Measurements from ENCODE around the gene PRRT2. TPM values are rescaled to one million over a fixed set of nuclear protein-coding genes. Genes with fewer than 3 reads are reported as not detected.
"Not testable (repeated sequence)": the region's sequence is repeated elsewhere in the genome, so short reads cannot be mapped to it uniquely, and the experiment has no call there.

Gene PRRT2
- total RNA-seq, 2 experiments from 2014 or later = 0.67 to 1.1 TPM

DNA sequence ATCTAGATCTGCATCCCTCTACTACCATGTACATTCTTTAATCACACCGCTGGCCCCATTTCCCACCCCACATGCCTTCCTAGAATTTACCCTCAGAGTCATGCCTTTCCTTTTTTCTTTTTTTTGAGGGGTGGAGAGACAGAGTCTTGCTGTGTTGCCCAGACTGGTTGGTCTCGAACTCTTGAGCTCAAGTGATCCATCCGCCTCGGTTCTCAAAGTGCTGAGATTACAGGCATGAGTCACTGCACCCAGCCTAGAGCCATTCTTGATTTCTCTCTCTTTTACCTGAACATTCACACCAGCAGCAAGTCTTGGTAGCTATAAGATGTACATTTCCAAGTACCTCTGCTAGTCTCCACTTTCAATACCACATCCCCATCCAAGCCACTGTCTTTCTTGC, 6.1 kb downstream of the PRRT2 start:
- ChIA-PET CTCF (interaction anchor here (0.9 to 3.5 kb wide), 6 partner anchors 8 to 138 kb away, joined by 3 to 20 read pairs (median 6); no protein-coding TSS in a partner anchor), POLR2A (interaction anchor here (6.1 kb wide), 1 partner anchor 11 kb away, joined by 41 read pairs; the partner anchor contains the start of gene MAZ)

DNA sequence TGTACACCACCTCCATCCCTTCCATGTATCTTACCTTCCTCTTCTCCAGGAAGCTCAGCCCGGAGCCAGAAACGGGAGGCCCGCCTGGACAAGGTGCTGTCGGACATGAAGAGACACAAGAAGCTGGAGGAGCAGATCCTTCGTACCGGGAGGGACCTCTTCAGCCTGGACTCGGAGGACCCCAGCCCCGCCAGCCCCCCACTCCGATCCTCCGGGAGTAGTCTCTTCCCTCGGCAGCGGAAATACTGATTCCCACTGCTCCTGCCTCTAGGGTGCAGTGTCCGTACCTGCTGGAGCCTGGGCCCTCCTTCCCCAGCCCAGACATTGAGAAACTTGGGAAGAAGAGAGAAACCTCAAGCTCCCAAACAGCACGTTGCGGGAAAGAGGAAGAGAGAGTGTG, 7.5 kb downstream of the PRRT2 start:
- POLR2A ChIA-PET = interaction anchor here (6.1 kb wide), 1 partner anchor 12 kb away, joined by 41 read pairs; the partner anchor contains the start of gene MAZ
- CTCF ChIA-PET = interaction anchor here (0.6 to 4.2 kb wide), 5 partner anchors 9 to 119 kb away, joined by 3 to 24 read pairs (median 5); partner anchors contain the start of gene CDIPT

DNA sequence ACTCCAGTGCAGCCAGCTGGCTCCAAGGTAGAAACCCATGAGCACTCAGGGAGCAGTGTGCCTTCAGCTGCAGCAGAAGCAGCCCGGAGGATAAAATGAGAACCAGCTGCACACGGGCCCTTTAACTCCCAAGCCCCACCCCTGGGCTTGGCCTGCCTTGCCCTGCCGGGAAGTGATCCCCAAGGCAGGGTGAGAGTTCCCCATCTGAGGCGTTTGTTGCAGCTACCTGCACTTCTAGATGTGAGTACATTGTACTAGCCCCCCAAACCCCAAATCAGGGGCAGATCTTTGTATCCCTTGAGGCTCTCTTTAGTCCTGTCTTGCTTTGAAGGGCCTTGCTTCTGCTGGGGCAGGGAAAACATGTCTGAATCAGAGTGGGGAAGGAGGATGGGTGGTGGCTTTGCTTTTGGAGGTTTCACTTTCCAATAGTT, 8.3 kb downstream of the PRRT2 start, which contains the start of gene MVP:
TSS of gene MVP (plus strand) at position 192 of the 431 bp plus-strand sequence. CDS start 10,088 bp downstream, outside the sequence.
- ChIA-PET CTCF (interaction anchor here (0.6 to 4.2 kb wide), 7 partner anchors 9 to 120 kb away, joined by 3 to 24 read pairs (median 5); partner anchors contain the start of gene CDIPT), POLR2A (interaction anchor here (1.1 to 6.1 kb wide), 2 partner anchors 13 to 16 kb away, joined by 7 to 41 read pairs; partner anchors contain the start of gene MAZ)

DNA sequence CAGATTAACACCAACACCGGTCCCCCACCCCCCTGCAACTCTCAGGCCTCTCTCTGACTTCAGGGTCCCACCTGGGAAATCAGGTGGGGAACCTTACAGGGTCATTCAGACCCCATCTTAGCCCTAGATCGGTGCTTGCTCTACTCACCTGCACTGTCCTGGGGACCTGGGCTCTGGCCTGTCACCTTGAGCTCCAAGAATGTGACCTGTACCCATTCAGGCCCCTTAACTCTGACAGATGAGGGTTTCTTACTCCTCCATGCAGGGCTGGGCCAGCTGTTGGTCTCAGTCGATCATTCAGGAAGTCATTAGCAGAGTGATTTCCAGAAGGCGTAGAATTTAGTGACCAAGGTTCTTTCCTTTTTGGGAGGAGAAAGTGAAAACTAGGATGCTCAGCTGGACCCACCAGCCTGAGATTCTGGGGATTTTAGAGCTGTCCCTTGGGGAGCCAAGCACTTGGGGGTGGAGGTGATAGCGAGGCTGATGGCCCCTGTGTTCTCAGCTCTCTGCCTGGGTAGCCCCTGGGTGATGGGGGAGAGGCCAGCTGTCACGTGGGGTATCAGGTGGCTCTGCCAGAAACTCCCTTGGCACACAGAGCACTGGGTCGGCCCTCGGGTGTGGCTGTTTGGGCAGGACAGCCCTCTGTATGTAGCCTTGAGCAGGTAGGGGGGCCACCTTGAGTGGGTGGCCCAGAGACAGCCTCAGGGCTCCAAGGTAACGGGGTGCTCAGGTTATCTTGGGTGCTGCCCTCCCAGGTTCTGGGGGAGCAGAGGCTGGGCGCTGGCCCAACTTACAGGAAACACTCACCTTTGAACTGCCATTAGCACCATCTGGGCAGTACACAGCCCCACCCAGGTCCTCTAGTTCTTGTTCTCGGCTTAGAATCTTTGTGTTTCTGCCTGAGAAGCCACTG, 9.0 kb downstream of the PRRT2 start:
- POLR2A ChIA-PET = interaction anchor here (0.5 to 6.1 kb wide), 5 partner anchors 8 to 105 kb away, joined by 4 to 41 read pairs (median 5); partner anchors contain the start of genes KCTD13 and MAZ
- CTCF ChIA-PET = interaction anchor here (1.3 to 4.2 kb wide), 3 partner anchors 13 to 28 kb away, joined by 3 to 24 read pairs (median 17); no protein-coding TSS in a partner anchor

DNA sequence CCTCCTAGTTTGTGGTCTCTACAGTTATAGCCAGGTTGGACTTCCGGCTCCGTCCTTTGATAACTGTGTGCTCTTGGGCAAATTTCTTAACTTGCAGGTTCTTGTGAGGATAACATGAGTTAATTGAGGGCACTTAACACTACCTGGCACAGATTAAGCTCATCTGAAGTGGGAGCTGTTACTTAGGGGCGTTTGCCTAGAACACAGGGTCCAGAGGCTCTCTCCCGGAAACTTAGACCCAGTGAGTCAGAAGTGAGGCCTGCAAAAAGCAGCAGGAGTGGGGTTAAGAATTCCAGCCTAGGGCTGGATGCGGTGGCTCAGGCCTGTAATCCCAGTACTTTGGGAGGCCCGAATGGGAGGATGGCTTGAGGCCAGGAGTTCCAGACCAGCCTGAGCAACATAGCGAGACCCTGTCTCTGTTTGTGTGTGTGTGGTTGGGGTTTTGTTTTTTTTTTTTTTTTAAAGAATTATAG, 9.7 kb downstream of the PRRT2 start:
- ChIA-PET CTCF (interaction anchor here (0.6 to 4.2 kb wide), 5 partner anchors 14 to 191 kb away, joined by 3 to 24 read pairs (median 4); no protein-coding TSS in a partner anchor), POLR2A (interaction anchor here (0.5 to 6.1 kb wide), 7 partner anchors 8 to 120 kb away, joined by 3 to 41 read pairs (median 4); partner anchors contain the start of genes KCTD13 and MAZ)

DNA sequence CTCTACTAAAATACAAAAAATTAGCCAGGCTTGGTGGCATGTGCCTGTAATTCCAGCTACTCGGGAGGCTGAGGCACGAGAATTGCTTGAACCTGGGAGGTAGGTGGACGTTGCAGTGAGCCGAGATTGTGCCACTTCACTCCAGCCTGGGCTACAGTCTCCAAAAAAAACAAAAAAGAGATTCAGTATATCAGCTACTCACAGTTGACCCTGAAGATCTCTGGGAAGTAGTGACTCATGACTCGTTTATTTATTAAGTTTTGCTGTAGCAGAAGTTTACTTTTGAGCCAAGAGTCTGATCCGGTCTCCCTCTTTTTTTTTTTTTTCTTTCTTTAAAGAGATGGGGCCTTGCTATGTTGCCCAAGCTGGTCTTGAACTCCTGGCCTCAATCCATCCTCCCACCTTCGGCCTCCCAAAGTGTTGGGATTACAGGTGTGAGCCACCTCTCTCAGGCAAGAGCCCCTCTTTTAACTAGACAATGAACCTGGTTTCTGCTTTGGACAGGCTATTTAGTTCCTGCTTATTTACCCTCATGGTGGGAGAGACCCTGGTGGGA, 12.7 kb downstream of the PRRT2 start:
- ChIA-PET POLR2A (interaction anchor here (0.6 to 1.0 kb wide), 3 partner anchors 16 to 212 kb away, joined by 3 to 4 read pairs (median 3); partner anchors contain the start of gene MAZ), CTCF (interaction anchor here (0.6 to 3.5 kb wide), 5 partner anchors 7 to 826 kb away, joined by 3 to 20 read pairs (median 3); partner anchors contain the start of gene PAGR1)

DNA sequence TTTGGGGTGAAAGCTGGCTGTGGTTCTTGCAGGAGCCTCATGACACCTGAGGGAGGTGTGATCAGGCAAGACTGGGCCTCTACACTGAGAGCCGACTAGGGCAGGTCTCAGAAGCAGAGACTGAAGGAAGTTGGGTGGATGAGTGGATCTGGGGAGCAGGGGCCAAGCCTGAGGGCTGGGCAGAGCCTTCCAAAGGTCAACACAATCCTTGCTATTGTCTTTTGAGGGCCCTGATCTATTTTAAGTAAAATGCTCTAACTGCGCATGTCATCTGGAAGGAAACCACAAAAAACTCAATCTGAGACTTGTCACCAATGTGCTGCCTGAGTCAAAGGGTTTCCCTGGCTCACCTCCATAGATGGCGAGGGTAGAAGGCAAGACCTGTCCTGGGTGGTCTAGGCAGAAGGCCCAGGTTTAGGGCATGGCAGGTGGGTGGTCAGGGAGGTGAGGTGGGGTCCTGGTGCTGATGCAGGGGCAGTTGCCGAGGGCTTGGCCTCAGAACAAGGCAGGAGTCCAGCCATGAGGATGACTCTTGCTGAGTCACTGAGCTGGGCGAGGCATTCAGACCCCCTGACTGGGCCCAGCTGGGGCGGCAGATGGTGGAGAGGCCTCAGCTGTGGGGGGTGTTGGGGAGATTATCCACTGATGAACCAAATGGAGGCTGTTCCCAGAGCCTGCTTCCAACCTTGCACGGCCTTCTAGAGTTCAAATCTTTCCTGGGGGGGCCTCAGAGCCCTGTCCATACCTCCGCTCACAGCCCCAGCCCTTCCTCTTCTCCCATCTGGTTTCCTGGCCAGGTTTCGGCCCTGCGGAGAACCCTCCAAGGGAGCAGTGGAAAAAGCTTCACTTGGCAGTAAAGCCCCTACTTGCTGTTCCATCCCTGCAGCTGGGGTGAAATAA, 13.4 kb downstream of the PRRT2 start:
- POLR2A ChIA-PET = interaction anchor here (0.6 to 1.0 kb wide), 3 partner anchors 16 to 19 kb away, joined by 3 to 4 read pairs (median 3); partner anchors contain the start of gene MAZ
- CTCF ChIA-PET = interaction anchor here (0.6 to 5.1 kb wide), 4 partner anchors 8 to 59 kb away, joined by 3 to 31 read pairs (median 13); partner anchors contain the start of gene PAGR1

DNA sequence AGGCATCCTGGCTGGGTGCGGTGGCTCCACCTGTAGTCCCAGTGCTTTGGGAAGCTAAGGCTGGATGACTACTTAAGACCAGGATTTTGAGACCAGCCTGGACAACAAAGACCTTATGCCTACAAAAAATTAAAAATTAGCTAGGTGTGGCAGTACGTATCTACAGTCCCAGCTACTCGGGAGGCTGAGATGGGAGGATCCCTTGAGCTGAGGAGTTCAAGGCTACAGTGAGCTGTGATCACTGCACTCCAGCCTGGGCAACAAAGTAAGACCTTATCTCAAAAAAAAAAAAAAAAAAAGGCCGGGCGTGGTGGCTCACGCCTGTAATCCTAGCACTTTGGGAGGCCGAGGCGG, 14.3 kb downstream of the PRRT2 start:
- CTCF ChIA-PET = interaction anchor here (0.6 to 5.1 kb wide), 9 partner anchors 9 to 212 kb away, joined by 3 to 31 read pairs (median 4); partner anchors contain the start of gene PAGR1
- POLR2A ChIA-PET = interaction anchor here (0.6 to 1.7 kb wide), 4 partner anchors 10 to 100 kb away, joined by 4 to 12 read pairs (median 6); partner anchors contain the start of genes KCTD13 and PAGR1

DNA sequence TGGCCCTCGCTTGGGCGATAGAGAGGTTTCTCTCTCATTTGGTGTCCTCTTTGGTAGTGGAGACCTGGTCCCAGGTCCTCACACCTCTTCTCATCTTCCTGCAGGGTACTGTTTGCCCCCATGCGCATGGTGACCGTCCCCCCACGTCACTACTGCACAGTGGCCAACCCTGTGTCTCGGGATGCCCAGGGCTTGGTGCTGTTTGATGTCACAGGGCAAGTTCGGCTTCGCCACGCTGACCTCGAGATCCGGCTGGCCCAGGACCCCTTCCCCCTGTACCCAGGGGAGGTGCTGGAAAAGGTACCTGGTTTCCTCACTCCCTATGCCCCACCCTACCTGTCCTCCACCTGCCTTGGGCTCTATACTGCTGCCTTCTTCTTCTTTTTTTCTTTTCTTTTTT, 18.8 kb downstream of the PRRT2 start:
- ChIA-PET POLR2A (no interaction called here), CTCF (no interaction called here)

DNA sequence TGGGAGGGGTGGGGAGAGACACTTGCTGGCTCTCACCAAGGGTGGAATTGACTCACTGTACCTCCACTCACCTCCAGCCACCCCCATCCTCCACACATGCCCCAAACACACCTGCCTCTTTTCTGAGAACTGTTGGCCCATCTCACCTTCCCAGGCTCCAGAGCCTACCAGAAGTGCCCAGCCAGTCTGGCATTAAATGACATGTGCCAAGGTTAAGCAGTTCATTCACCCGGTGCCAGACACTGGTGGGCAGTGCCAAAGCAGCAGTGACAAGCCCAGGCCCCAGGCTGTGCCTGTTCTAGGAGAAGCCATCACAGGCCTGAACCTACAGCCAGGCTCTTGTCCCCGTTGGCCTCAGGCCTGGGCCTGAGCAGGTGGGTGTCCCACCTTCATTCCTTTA, 19.5 kb downstream of the PRRT2 start:
- CTCF ChIA-PET = no interaction called here
- POLR2A ChIA-PET = no interaction called here

DNA sequence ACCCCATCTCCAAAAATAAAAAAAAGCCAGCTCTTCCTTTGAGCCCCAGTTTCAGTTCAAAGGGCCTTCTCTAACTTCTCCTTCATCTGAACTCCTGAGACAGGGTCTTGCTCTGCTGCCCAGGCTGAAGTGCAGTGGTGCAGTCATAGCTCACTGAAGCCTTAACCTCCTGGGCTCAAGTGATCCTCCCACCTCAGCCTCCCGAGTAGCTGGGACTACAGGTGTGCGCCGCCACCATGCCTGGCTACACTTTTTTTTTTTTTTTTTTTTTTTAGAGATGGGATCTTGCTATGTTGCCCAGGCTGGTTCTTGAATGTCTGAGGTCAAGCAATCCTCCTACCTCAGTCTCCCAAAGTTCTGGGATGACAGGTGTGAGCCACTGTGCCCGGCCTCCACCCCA, 21.2 kb downstream of the PRRT2 start:
- POLR2A ChIA-PET = not testable (repeated sequence)
- CTCF ChIA-PET = interaction anchor here (1.0 to 1.6 kb wide), 2 partner anchors 8 to 16 kb away, joined by 3 to 8 read pairs; no protein-coding TSS in a partner anchor

DNA sequence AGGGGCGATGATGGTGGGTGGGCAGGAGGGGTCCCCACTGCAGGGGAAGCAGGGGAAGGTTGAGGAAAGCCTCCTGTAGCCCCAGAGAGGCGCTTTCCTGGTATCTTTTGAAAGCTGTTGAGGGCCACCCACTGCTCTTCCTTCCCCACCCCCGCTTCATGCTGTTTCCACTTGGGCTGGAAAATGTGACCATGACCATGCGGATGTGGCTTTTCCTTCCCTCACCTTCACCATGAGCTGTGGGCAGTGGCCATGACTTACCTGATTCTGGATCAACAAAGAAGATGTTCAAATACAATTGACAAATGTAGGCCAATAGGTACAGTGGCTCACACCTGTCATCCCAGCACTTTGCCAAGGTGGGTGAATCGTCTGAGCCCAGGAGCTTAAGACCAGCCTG, 22.1 kb downstream of the PRRT2 start:
- ChIA-PET CTCF (interaction anchor here (0.7 kb wide), 1 partner anchor 13 kb away, joined by 3 read pairs; no protein-coding TSS in a partner anchor), POLR2A (no interaction called here)

DNA sequence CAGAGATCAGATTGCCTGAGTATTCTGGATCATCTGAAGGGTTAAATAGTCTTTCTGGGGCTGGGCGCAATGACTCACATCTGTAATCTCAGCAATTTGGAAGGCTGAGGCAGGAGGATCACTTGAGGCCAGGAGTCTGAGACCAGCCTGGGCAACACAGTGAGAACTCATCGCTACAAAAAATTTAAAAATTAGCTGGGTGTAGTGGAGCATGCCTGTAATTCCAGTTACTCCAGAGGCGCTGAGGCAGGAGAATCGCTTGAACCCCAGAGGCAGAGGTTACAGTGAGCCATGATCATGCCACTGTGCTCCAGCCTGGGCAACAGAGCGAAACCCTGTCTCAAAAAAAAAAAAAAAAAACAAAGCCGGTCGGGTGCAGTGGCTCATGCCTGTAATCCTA, 23.9 kb downstream of the PRRT2 start:
- ChIA-PET POLR2A (interaction anchor here (0.7 kb wide), 2 partner anchors 9 to 64 kb away, joined by 5 to 6 read pairs; no protein-coding TSS in a partner anchor), CTCF (interaction anchor here (0.7 kb wide), 2 partner anchors 20 to 197 kb away, joined by 3 read pairs; partner anchors contain the start of gene PAGR1)

DNA sequence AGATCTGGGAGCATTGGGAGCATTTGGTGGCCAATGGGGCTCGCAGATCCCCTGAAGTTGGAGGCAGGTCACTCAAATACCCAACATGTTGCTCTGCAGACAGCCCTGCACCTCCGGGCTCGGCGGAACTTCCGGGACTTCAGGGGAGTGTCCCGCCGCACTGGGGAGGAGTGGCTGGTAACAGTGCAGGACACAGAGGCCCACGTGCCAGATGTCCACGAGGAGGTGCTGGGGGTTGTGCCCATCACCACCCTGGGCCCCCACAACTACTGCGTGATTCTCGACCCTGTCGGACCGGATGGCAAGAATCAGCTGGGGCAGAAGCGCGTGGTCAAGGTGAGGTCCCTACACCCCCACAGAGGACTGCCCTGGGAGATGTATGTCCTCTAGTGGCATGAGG, 24.6 kb downstream of the PRRT2 start:
- POLR2A ChIA-PET = no interaction called here
- CTCF ChIA-PET = no interaction called here

DNA sequence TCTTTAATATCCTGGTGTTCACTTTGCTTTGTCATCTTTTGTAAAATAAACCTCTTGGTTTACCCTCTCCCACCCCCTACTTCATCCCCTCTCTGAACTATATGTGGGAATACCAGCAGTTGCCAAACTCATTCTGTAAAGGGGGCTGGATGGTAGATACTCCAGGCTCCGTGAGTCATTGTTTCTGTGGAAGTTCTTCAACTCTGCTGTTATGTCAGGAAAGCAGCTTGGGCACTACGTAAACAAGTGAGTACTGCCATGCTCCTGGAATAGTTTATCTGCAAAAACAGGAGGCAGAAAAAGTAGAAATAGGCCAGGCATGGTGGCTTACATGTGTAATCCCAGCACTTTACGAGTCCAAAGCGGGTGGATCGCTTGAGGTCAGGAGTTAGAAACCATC, 25.8 kb downstream of the PRRT2 start:
- ChIA-PET CTCF (interaction anchor here (0.9 kb wide), 1 partner anchor 48 kb away, joined by 3 read pairs; no protein-coding TSS in a partner anchor), POLR2A (no interaction called here)

DNA sequence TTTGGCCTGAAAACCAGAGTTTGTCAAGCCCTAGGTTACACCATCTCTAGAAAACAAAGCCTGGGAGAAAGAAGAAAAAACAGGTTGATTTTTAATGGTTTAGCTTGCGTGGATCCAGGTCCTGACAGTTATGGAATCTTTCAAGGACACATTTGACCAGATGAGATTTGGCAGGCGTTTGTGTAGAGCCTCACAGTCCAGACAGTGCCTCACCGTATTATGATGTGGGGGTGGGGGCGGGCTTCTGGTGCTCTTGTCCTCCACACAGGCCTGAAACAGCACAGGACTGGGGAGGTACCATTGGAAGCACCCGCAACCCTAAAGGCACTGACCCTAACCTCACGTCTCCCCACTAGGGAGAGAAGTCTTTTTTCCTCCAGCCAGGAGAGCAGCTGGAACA, 27.8 kb downstream of the PRRT2 start:
- ChIA-PET CTCF (interaction anchor here (1.4 to 1.5 kb wide), 2 partner anchors 9 to 19 kb away, joined by 3 to 4 read pairs; no protein-coding TSS in a partner anchor), POLR2A (interaction anchor here (0.6 kb wide), 1 partner anchor 250 kb away, joined by 5 read pairs; no protein-coding TSS in a partner anchor)

DNA sequence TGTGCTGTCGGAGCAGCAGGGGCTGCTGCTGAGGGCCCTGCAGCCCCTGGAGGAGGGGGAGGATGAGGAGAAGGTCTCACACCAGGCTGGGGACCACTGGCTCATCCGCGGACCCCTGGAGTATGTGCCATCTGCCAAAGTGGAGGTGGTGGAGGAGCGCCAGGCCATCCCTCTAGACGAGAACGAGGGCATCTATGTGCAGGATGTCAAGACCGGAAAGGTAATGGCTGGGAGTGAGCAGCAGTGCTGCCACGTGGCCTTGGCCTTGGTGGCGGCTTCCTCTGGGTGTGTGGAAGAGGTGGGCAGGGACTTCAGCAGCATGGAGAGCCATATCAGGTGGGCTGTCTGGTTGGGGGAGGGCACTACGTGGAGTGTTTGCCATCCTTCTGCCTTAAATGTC, 28.2 kb downstream of the PRRT2 start:
- CTCF ChIA-PET = no interaction called here
- POLR2A ChIA-PET = no interaction called here

DNA sequence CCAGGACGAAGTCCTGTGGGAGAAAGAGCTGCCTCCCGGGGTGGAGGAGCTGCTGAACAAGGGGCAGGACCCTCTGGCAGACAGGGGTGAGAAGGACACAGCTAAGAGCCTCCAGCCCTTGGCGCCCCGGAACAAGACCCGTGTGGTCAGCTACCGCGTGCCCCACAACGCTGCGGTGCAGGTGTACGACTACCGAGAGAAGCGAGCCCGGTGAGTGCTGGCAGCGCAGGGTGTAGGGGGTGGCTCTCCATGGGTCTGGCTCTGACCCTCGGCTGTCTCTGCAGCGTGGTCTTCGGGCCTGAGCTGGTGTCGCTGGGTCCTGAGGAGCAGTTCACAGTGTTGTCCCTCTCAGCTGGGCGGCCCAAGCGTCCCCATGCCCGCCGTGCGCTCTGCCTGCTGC, 29.6 kb downstream of the PRRT2 start:
- POLR2A ChIA-PET = no interaction called here
- CTCF ChIA-PET = interaction anchor here (0.5 to 0.6 kb wide), 2 partner anchors 9 to 123 kb away, joined by 3 read pairs; no protein-coding TSS in a partner anchor

All from activated CD8-positive, alpha-beta memory T cell treated with anti-CD3 and anti-CD28 coated beads for 36 hours (primary cell).